ENCODE results near the gene CDH13.

GRCh38 chr16:83310816-83311215 lies 684.0 kb downstream of the CDH13 start:
- no peak for TF ChIP-seq CTCF (IDR thresholded peaks at IDR 0.05; ENCODE audit: extremely low read depth in 1 of 2, insufficient read depth in 1 of 2, low read depth in 1 of 2, low read length in 2 of 2)
- TF ChIP-seq POLR2AphosphoS5 (IDR thresholded peaks at IDR 0.05; ENCODE audit: insufficient read depth, low read depth, low read length) = no peak
- no peak for TF ChIP-seq POLR2A (IDR thresholded peaks at IDR 0.05; ENCODE audit: low read depth, low read length)
- no peak for TF ChIP-seq EZH2 (IDR thresholded peaks at IDR 0.05; ENCODE audit: borderline replicate concordance, low read depth, low read length, severe bottlenecking)
- TF ChIP-seq FOS (IDR thresholded peaks at IDR 0.05; ENCODE audit: borderline replicate concordance, insufficient read depth, low read length) = no peak
- TF ChIP-seq JUN (IDR thresholded peaks at IDR 0.05; ENCODE audit: borderline replicate concordance, insufficient read depth, insufficient read length, low read depth) = no peak
- TF ChIP-seq MAX (IDR thresholded peaks at IDR 0.05; ENCODE audit: insufficient read depth, insufficient read length) = no peak

All from endothelial cell of umbilical vein (primary cell).